Right atrium auricular region (tissue), 2 donors: ENCODE results near the gene CLEC4M. TPM values are rescaled to one million over a fixed set of nuclear protein-coding genes. Genes with fewer than 3 reads are reported as not detected.
"Not testable (repeated sequence)": the region's sequence is repeated elsewhere in the genome, so short reads cannot be mapped to it uniquely, and the experiment has no call there.

Experiments
- DNase-seq: peaks from one replicate; pipeline ENCODE4 v3.0.0-alpha.2; 2019; ENCODE audit warnings: low spot score
- H3K27ac ChIP-seq, 2 donors: fragments of 200-600 bp; sonication (generic); 1 replicate in 1 of 2; 2 replicates in 1 of 2; pipeline ENCODE4 v1.5.1; 2016 to 2019
- H3K27me3 ChIP-seq, 2 donors: fragments of 200-600 bp; sonication (generic); one replicate each; pipeline versions ENCODE4 v1.5.1 to v1.6.0; 2017 to 2019
- H3K36me3 ChIP-seq: fragments of 200-600 bp; sonication (generic); one replicate; pipeline ENCODE4 v1.5.1; 2016
- H3K4me1 ChIP-seq, 2 donors: fragments of 200-600 bp; sonication (generic); one replicate each; pipeline versions ENCODE4 v1.5.1 to v1.6.0; 2017 to 2019
- H3K4me3 ChIP-seq, 2 donors: fragments of 200-600 bp; sonication (generic); 1 replicate in 1 of 2; 2 replicates in 1 of 2; pipeline ENCODE4 v1.5.1; 2017 to 2019; ENCODE audit warnings: mild to moderate bottlenecking in 1 of 2, moderate library complexity in 1 of 2
- H3K9me3 ChIP-seq, 2 donors: fragments of 200-600 bp; sonication (generic); one replicate each; pipeline ENCODE4 v1.5.1; 2019
- CTCF ChIP-seq, 2 donors: fragments of 200-600 bp; sonication (generic); IDR thresholded peaks; one replicate each; pipeline ENCODE4 v1.5.1; 2019; ENCODE audit warnings: antibody characterized with exemption in 2 of 2
- total RNA-seq, 2 donors: library from RNA; depleted of rRNA; stranded (reverse); fragments of >200 nt; gene quantifications; one replicate each; pipeline ENCODE4 v1.1.0, GENCODE V29; 2016

Gene CLEC4M
- total RNA-seq, 2 donors from 2014 or later: not detected

GRCh38 chr19:7751157-7751783, 11.8 kb upstream of the CLEC4M start:
- no peak for DNase-seq
- Histone ChIP-seq H3K36me3 (no peaks in the 10 kb centered on the region), H3K4me1 (no peaks in the 10 kb centered on the region), H3K27me3 (no peaks in the 10 kb centered on the region), H3K4me3 (no peak overlapping the region), H3K9me3 (peaks cover 0 to 5% of the 10 kb centered on the region in 2 donors), H3K27ac (no peak overlapping the region)
- TF ChIP-seq CTCF (IDR thresholded peaks at IDR 0.05): no peak

GRCh38 chr19:7756258-7756657, 6.8 kb upstream of the CLEC4M start:
- no peak overlapping the region for H3K4me3 ChIP-seq
- no peaks in the 10 kb centered on the region for H3K4me1 ChIP-seq
- no peak for TF ChIP-seq CTCF (IDR thresholded peaks at IDR 0.05)
- peaks cover 0 to 44% of the 10 kb centered on the region in 2 donors for H3K9me3 ChIP-seq
- H3K27ac ChIP-seq: no peak overlapping the region
- H3K27me3 ChIP-seq: no peaks in the 10 kb centered on the region
- H3K36me3 ChIP-seq: no peaks in the 10 kb centered on the region
- DNase-seq: no peak

DNA sequence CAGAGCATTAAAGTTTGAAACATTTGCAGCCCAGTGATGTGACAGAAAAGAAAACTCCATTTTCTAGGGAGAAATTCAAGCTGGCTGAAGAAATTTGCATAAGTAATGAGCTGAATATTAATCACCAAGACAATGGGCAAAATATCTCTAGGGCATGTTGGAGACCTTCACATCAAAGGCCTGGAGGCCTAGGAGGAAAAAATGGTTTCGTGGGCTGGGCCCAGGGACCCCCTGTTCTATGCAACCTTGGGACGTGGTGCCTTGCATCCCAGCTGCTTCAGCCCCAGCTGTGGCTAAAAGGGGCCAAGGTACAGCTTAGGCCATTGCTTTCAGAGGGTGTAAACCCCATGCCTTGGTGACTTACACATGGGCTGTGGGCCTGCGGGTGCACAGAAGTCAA, 5.7 kb upstream of the CLEC4M start:
- H3K9me3 ChIP-seq: peaks cover 0 to 44% of the 10 kb centered on the region in 2 donors
- TF ChIP-seq CTCF (IDR thresholded peaks at IDR 0.05): no peak
- no peaks in the 10 kb centered on the region for H3K4me1 ChIP-seq
- H3K36me3 ChIP-seq: no peaks in the 10 kb centered on the region
- no peak overlapping the region for H3K4me3 ChIP-seq
- DNase-seq: no peak
- H3K27ac ChIP-seq: no peak overlapping the region
- no peaks in the 10 kb centered on the region for H3K27me3 ChIP-seq

- Histone ChIP-seq H3K36me3 (no peaks in the 10 kb centered on the region), H3K4me3 (no peak overlapping the region), H3K27me3 (no peaks in the 10 kb centered on the region), H3K9me3 (peaks cover 0 to 44% of the 10 kb centered on the region in 2 donors), H3K4me1 (no peaks in the 10 kb centered on the region), H3K27ac (no peak overlapping the region)
- DNase-seq: no peak
- TF ChIP-seq CTCF (IDR thresholded peaks at IDR 0.05): no peak
These were observed 3.9 kb upstream of the CLEC4M start for GRCh38 chr19:7759156-7759555.

DNA sequence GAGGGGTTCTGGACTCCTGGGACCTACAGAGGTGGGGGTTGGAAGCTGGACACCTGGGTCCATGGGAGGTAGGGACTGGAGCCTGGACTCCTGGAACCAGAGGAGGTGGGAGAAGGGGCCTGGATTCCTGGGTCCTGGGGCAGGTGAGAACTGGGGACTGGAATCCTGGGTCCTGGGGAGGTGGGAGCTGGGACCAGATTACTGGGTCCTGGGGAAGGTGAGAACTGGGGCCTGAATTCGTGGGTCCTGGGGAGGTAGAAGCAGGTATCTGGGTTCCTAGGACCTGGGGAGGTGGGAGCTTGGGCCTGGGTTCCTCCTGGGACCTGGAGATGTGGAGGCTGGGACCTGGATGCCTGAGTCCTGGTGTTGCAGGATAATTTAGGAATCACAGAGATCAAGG, 653 bp downstream of the CLEC4M start:
- TF ChIP-seq CTCF (IDR thresholded peaks at IDR 0.05): no peak
- no peaks in the 10 kb centered on the region for H3K4me1 ChIP-seq
- H3K4me3 ChIP-seq: no peak overlapping the region
- H3K27me3 ChIP-seq: no peaks in the 10 kb centered on the region
- no peak for DNase-seq
- peaks cover 0 to 15% of the 10 kb centered on the region in 2 donors for H3K9me3 ChIP-seq
- H3K27ac ChIP-seq: no peak overlapping the region
- no peaks in the 10 kb centered on the region for H3K36me3 ChIP-seq

DNA sequence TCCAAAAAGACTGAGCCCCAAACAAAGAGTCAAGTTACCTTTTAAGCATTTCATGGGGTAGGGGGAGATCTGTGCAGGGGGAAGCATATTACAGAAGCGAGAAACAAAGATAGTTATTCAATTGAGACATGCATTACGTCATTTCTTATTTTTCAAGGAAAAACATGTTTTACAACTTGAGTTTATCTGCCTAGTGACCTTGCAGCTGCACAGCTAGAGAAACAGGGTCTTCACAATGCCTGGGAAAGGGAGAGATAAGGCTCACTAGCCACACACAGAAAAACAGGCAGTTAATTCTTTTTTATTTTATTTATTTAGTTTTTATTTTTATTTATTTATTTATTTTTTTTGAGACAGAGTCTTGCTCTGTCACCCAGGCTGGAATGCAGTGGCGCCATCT, 1.1 kb downstream of the CLEC4M start:
- DNase-seq, H3K4me3 ChIP-seq, H3K27me3 ChIP-seq, H3K4me1 ChIP-seq, H3K27ac ChIP-seq, H3K36me3 ChIP-seq: not testable (repeated sequence)
- peaks cover 0 to 10% of the 10 kb centered on the region in 2 donors for H3K9me3 ChIP-seq

DNA sequence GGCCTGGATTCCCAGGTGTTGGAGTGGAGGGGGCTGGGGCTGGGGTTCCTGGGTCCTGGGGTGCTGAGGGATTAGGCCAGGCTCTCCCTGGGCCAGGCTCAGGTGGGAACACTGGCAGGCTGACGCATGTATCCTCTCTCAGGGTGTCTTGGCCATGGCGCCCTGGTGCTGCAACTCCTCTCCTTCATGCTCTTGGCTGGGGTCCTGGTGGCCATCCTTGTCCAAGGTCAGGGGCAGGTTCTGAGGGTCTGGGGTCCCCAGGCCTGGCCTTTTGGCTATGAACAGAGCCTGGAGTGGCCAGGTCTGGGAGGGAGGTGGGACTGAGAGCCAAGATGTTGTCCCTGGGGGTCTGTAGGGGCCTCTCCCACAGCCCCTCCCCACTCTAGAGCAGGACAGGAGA, 2.0 kb downstream of the CLEC4M start:
- not testable (repeated sequence) for H3K27me3 ChIP-seq, H3K27ac ChIP-seq, H3K4me3 ChIP-seq

More for the DNA sequence above, 2.0 kb downstream of the CLEC4M start:
- not testable (repeated sequence) for DNase-seq, H3K9me3 ChIP-seq, H3K36me3 ChIP-seq, H3K4me1 ChIP-seq
